PC-3 (cell line): Measurements from ENCODE around the gene PCGF2.

ENCODE experiments used
- EZH2 ChIP-seq: fragments of 300-600 bp; sonication (generic); IDR thresholded peaks from one replicate; pipeline ENCODE4 v1.6.1; 2017; ENCODE audit warnings: antibody characterized with exemption, mild to moderate bottlenecking, low read length; ENCODE audit not compliant: unreplicated experiment
- EZH2phosphoT487 ChIP-seq: fragments of 300-600 bp; sonication (generic); IDR thresholded peaks from 2 replicates; pipeline ENCODE4 v1.6.1; 2018; ENCODE audit warnings: mild to moderate bottlenecking, antibody characterized with exemption, low read length, borderline replicate concordance
- TF ChIP-seq, protein P1 (sequence below): fragments of 300-600 bp; sonication (generic); conservative IDR thresholded peaks from 2 replicates; pipeline ENCODE4 v1.5.1; 2017; ENCODE audit warnings: antibody characterized with exemption, low read depth, mild to moderate bottlenecking, low read length

- TF ChIP-seq EZH2phosphoT487, result no peak
- TF ChIP-seq, protein P1, sequence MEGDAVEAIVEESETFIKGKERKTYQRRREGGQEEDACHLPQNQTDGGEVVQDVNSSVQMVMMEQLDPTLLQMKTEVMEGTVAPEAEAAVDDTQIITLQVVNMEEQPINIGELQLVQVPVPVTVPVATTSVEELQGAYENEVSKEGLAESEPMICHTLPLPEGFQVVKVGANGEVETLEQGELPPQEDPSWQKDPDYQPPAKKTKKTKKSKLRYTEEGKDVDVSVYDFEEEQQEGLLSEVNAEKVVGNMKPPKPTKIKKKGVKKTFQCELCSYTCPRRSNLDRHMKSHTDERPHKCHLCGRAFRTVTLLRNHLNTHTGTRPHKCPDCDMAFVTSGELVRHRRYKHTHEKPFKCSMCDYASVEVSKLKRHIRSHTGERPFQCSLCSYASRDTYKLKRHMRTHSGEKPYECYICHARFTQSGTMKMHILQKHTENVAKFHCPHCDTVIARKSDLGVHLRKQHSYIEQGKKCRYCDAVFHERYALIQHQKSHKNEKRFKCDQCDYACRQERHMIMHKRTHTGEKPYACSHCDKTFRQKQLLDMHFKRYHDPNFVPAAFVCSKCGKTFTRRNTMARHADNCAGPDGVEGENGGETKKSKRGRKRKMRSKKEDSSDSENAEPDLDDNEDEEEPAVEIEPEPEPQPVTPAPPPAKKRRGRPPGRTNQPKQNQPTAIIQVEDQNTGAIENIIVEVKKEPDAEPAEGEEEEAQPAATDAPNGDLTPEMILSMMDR, result no peak
- TF ChIP-seq EZH2, result no peak
Observed at GRCh38 chr17:38794221-38794620, 46.1 kb upstream of the PCGF2 start.
